Measurements from ENCODE around the gene ST8SIA6.
"Not testable (repeated sequence)": the region's sequence is repeated elsewhere in the genome, so short reads cannot be mapped to it uniquely, and the experiment has no call there.

The ST8SIA6 gene

DNA sequence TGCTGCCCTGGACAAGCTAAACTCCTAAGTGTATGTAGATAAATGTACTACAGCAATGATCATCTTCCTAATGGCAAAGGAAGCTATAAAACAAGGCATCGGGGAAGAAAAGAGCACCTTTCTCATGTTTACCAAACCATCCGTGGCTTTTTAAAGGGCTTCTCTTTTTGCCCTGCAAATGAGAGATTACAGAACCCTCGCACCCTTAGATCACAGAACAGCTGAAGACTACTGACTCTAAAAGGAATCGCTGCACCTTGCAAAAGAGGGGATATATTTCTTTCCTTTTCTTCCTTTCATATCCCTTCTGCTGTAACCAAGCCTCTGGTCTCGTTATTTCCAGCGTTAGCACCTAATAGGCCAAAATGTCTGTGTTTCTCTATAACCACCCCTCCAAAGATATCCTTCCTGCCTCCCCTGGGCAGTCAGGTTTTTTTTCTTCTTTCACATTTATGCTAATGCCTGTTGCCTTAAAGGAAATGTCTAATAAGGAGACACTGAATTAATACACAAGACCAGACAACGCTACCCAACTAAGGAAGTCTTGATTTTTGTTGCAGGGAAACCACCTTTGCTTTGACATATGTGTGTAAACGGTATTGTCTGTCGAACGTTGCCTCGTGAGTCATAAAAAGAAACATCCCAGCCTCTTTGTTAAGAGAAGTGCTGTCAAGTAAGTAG is 10.5 kb downstream of the ST8SIA6 start:
- H4K91ac ChIP-seq (ENCODE audit: low read depth, low read length): no peak overlapping the region
- H3K14ac ChIP-seq (ENCODE audit: low read length): no peak overlapping the region
- H3K23ac ChIP-seq (ENCODE audit: low read length): no peak overlapping the region
- no peak overlapping the region for H3K4me3 ChIP-seq (ENCODE audit: low read depth, low read length)
- no peak overlapping the region for H3K18ac ChIP-seq (ENCODE audit: low read length)
- no peaks in the 10 kb centered on the region for H3K9me3 ChIP-seq (ENCODE audit: insufficient read depth, low read depth, low read length)
- H2BK120ac ChIP-seq (ENCODE audit: insufficient read depth, low read length, poor library complexity): no peak overlapping the region
- no peak overlapping the region for H3K4ac ChIP-seq (ENCODE audit: low read depth, low read length)
- no peaks in the 10 kb centered on the region for H3K36me3 ChIP-seq (ENCODE audit: control insufficient read depth in 1 of 2, insufficient read depth in 2 of 2, low read length in 2 of 2)
- no peak overlapping the region for H4K12ac ChIP-seq (ENCODE audit: low read depth, low read length)
- WGBS (ENCODE audit: extremely low coverage, insufficient coverage, insufficient read length): no CpG with 5 or more reads among the region's 11 CpGs
- no peak overlapping the region for H2BK12ac ChIP-seq (ENCODE audit: low read length)
- no peak overlapping the region for H2AFZ ChIP-seq (ENCODE audit: insufficient read depth, low read length, poor library complexity)
- no peak overlapping the region for H2AK5ac ChIP-seq (ENCODE audit: low read length)
- no peaks in the 10 kb centered on the region for H3K27me3 ChIP-seq (ENCODE audit: insufficient read depth, low read length)
- no peak for DNase-seq
- H4K8ac ChIP-seq (ENCODE audit: low read depth, low read length): no peak overlapping the region
- no peaks in the 10 kb centered on the region for H3K79me2 ChIP-seq (ENCODE audit: control insufficient read depth, insufficient read depth, low read length, poor library complexity)
- H3K9ac ChIP-seq (ENCODE audit: low read length): no peak overlapping the region
- no peak overlapping the region for H3K27ac ChIP-seq (ENCODE audit: low read depth, low read length)
- H3K4me1 ChIP-seq (ENCODE audit: control insufficient read depth in 1 of 2, insufficient read depth in 2 of 2, low read length in 2 of 2): peaks cover 8 to 9% of the 10 kb centered on the region in 2 experiments
- no peaks in the 10 kb centered on the region for H3K79me1 ChIP-seq (ENCODE audit: low read length)
- H2BK5ac ChIP-seq (ENCODE audit: low read depth, low read length, poor library complexity): no peak overlapping the region
- H3K4me2 ChIP-seq (ENCODE audit: low read length): no peak overlapping the region

- DNase-seq: no peak
- H3K9me3 ChIP-seq (ENCODE audit: insufficient read depth, low read depth, low read length): no peaks in the 10 kb centered on the region
- no CpG with 5 or more reads among the region's 1 CpG for WGBS (ENCODE audit: extremely low coverage, insufficient coverage, insufficient read length)
- H3K4me1 ChIP-seq (ENCODE audit: control insufficient read depth in 1 of 2, insufficient read depth in 2 of 2, low read length in 2 of 2): no peaks in the 10 kb centered on the region
- H3K4me3 ChIP-seq (ENCODE audit: low read depth, low read length): no peak overlapping the region
- H2AK5ac ChIP-seq (ENCODE audit: low read length): no peak overlapping the region
- H4K91ac ChIP-seq (ENCODE audit: low read depth, low read length): no peak overlapping the region
- no peak overlapping the region for H4K8ac ChIP-seq (ENCODE audit: low read depth, low read length)
- no peak overlapping the region for H3K27ac ChIP-seq (ENCODE audit: low read depth, low read length)
- H3K18ac ChIP-seq (ENCODE audit: low read length): no peak overlapping the region
- H3K23ac ChIP-seq (ENCODE audit: low read length): no peak overlapping the region
- H3K36me3 ChIP-seq (ENCODE audit: control insufficient read depth in 1 of 2, insufficient read depth in 2 of 2, low read length in 2 of 2): no peaks in the 10 kb centered on the region
- no peak overlapping the region for H4K12ac ChIP-seq (ENCODE audit: low read depth, low read length)
- H3K79me2 ChIP-seq (ENCODE audit: control insufficient read depth, insufficient read depth, low read length, poor library complexity): no peaks in the 10 kb centered on the region
- H3K27me3 ChIP-seq (ENCODE audit: insufficient read depth, low read length): no peaks in the 10 kb centered on the region
- H3K9ac ChIP-seq (ENCODE audit: low read length): no peak overlapping the region
- no peak overlapping the region for H2BK120ac ChIP-seq (ENCODE audit: insufficient read depth, low read length, poor library complexity)
- H2AFZ ChIP-seq (ENCODE audit: insufficient read depth, low read length, poor library complexity): no peak overlapping the region
- H3K4me2 ChIP-seq (ENCODE audit: low read length): no peak overlapping the region
- H2BK5ac ChIP-seq (ENCODE audit: low read depth, low read length, poor library complexity): no peak overlapping the region
- H3K4ac ChIP-seq (ENCODE audit: low read depth, low read length): no peak overlapping the region
- no peak overlapping the region for H3K14ac ChIP-seq (ENCODE audit: low read length)
- no peaks in the 10 kb centered on the region for H3K79me1 ChIP-seq (ENCODE audit: low read length)
- no peak overlapping the region for H2BK12ac ChIP-seq (ENCODE audit: low read length)
These were observed 15.8 kb downstream of the ST8SIA6 start for GRCh38 chr10:17438583-17438982.

DNA sequence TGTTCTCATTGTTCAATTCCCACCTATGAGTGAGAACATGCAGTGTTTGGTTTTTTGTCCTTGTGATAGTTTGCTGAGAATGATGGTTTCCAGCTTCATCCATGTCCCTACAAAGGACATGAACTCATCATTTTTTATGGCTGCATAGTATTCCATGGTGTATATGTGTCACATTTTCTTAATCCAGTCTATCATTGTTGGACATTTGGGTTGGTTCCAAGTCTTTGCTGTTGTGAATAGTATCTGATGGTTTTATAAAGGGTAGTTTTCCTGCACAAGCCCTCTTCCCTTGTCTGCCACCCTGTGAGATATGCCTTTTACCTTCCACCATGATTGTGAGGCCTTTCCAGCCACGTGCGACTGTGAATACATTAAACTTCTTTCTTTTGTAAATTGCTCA is 17.8 kb downstream of the ST8SIA6 start:
- not testable (repeated sequence) for H3K4me1 ChIP-seq (ENCODE audit: control insufficient read depth in 1 of 2, insufficient read depth in 2 of 2, low read length in 2 of 2); H3K79me2 ChIP-seq (ENCODE audit: control insufficient read depth, insufficient read depth, low read length, poor library complexity); H3K27ac ChIP-seq (ENCODE audit: low read depth, low read length); H3K23ac ChIP-seq (ENCODE audit: low read length); H3K4me2 ChIP-seq (ENCODE audit: low read length); H2BK12ac ChIP-seq (ENCODE audit: low read length); H2BK120ac ChIP-seq (ENCODE audit: insufficient read depth, low read length, poor library complexity); H3K14ac ChIP-seq (ENCODE audit: low read length); H2AFZ ChIP-seq (ENCODE audit: insufficient read depth, low read length, poor library complexity); H2BK5ac ChIP-seq (ENCODE audit: low read depth, low read length, poor library complexity); H4K12ac ChIP-seq (ENCODE audit: low read depth, low read length); H3K36me3 ChIP-seq (ENCODE audit: control insufficient read depth in 1 of 2, insufficient read depth in 2 of 2, low read length in 2 of 2); H3K27me3 ChIP-seq (ENCODE audit: insufficient read depth, low read length); H3K18ac ChIP-seq (ENCODE audit: low read length); H3K9ac ChIP-seq (ENCODE audit: low read length); H3K4ac ChIP-seq (ENCODE audit: low read depth, low read length); H3K9me3 ChIP-seq (ENCODE audit: insufficient read depth, low read depth, low read length); H4K8ac ChIP-seq (ENCODE audit: low read depth, low read length); H2AK5ac ChIP-seq (ENCODE audit: low read length); H4K91ac ChIP-seq (ENCODE audit: low read depth, low read length); DNase-seq; H3K79me1 ChIP-seq (ENCODE audit: low read length); H3K4me3 ChIP-seq (ENCODE audit: low read depth, low read length)
- no CpG with 5 or more reads among the region's 2 CpGs for WGBS (ENCODE audit: extremely low coverage, insufficient coverage, insufficient read length)

- H3K9me3 ChIP-seq (ENCODE audit: insufficient read depth, low read depth, low read length): no peaks in the 10 kb centered on the region
- no peak overlapping the region for H3K9ac ChIP-seq (ENCODE audit: low read length)
- H2BK5ac ChIP-seq (ENCODE audit: low read depth, low read length, poor library complexity): no peak overlapping the region
- no peak overlapping the region for H3K27ac ChIP-seq (ENCODE audit: low read depth, low read length)
- no peaks in the 10 kb centered on the region for H3K79me1 ChIP-seq (ENCODE audit: low read length)
- WGBS (ENCODE audit: extremely low coverage, insufficient coverage, insufficient read length): no CpG with 5 or more reads among the region's 4 CpGs
- H2BK12ac ChIP-seq (ENCODE audit: low read length): no peak overlapping the region
- H3K4ac ChIP-seq (ENCODE audit: low read depth, low read length): no peak overlapping the region
- H3K4me3 ChIP-seq (ENCODE audit: low read depth, low read length): no peak overlapping the region
- H3K23ac ChIP-seq (ENCODE audit: low read length): no peak overlapping the region
- H4K91ac ChIP-seq (ENCODE audit: low read depth, low read length): no peak overlapping the region
- no peak for DNase-seq
- H2AFZ ChIP-seq (ENCODE audit: insufficient read depth, low read length, poor library complexity): no peak overlapping the region
- no peak overlapping the region for H3K18ac ChIP-seq (ENCODE audit: low read length)
- no peak overlapping the region for H4K8ac ChIP-seq (ENCODE audit: low read depth, low read length)
- H3K36me3 ChIP-seq (ENCODE audit: control insufficient read depth in 1 of 2, insufficient read depth in 2 of 2, low read length in 2 of 2): no peaks in the 10 kb centered on the region
- H2BK120ac ChIP-seq (ENCODE audit: insufficient read depth, low read length, poor library complexity): no peak overlapping the region
- H3K14ac ChIP-seq (ENCODE audit: low read length): no peak overlapping the region
- H3K27me3 ChIP-seq (ENCODE audit: insufficient read depth, low read length): no peaks in the 10 kb centered on the region
- H3K4me2 ChIP-seq (ENCODE audit: low read length): no peak overlapping the region
- H3K79me2 ChIP-seq (ENCODE audit: control insufficient read depth, insufficient read depth, low read length, poor library complexity): no peaks in the 10 kb centered on the region
- no peak overlapping the region for H2AK5ac ChIP-seq (ENCODE audit: low read length)
- H4K12ac ChIP-seq (ENCODE audit: low read depth, low read length): no peak overlapping the region
- no peaks in the 10 kb centered on the region for H3K4me1 ChIP-seq (ENCODE audit: control insufficient read depth in 1 of 2, insufficient read depth in 2 of 2, low read length in 2 of 2)
These were observed 18.4 kb downstream of the ST8SIA6 start for GRCh38 chr10:17435953-17436352.
